ENCODE data around the gene PAGR1. TPM values are rescaled to one million over a fixed set of nuclear protein-coding genes. Genes with fewer than 3 reads are reported as not detected.

The PAGR1 gene
- total and polyA plus RNA-seq, 10 of the 15 experiments (the other 5 are each of a cell fraction or from before 2014, with no cell fraction given), result 1.1 to 57.7 (median 23.4) TPM

DNA sequence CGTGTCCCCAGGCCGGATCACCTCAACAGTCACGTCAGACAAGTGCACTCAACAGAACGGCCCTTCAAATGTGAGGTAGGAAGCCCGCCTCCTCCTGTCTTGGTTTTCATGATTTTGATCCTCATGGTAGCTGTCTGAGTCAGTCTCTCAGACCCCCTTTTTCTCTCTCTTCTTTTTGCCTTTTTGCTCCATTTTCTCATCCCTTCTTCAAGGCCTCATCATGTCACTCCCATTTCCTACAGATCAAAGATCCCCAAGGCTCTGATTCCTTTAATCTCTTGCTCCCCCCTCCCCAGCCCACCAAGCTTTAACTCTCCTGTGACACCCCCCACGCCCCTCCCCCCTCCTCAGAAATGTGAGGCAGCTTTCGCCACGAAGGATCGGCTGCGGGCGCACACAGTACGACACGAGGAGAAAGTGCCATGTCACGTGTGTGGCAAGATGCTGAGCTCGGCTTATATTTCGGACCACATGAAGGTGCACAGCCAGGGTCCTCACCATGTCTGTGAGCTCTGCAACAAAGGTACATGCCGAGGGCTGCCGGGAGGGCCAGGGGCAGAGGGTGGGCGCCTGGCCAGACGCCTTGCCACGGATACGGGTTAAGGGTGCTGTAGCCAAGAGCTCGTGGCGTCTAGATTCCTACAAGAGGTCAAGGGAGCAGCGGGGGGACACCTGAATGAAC lies 7.6 kb upstream of the PAGR1 start (continued):
- no peak for TF ChIP-seq ZNF384 (IDR thresholded peaks at IDR 0.05; ENCODE audit: borderline replicate concordance, low read depth, low read length)

DNA sequence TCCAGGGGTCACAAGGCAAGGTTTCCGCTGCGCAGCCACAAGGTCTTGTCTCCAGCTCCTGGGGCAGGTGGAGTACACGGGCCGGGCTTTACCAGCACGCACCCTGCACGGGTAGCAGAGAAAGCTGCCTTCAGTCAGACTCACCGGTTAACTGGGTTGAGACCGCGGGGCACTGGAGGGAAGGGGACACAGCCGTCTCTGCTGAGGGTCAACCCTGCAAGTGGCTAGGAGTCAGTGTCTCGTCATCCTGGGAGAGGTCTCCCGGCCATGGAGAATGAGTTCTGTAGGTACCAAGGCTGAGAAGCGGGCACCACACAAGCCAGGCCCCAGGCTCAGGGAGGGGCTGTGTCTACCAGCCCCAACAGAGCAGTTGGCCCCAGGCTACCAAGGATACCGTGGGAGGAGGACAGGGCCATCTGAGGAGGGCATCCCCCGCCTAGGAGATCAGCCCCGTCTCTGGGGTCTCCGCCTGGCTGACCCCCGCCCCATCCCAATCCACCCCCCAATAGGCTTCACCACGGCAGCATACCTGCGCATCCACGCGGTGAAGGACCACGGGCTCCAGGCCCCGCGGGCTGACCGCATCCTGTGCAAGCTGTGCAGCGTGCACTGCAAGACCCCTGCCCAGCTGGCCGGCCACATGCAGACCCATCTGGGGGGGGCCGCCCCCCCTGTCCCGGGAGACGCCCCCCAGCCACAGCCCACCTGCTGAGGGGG lies 6.8 kb upstream of the PAGR1 start:
- ATAC-seq (no peak), FAIRE-seq (no peak)

More for the DNA sequence above, 6.8 kb upstream of the PAGR1 start:
- CTCF ChIA-PET, result interaction anchor here (0.8 to 2.5 kb wide), 6 partner anchors 8 to 40 kb away, joined by 3 to 31 read pairs (median 7); partner anchors contain the start of gene MVP
- no TSS peak for BruUV-seq (replicated peaks)
- WGBS (ENCODE audit: insufficient coverage, insufficient replicate concordance, low lambda C conversion rate, missing lambda C conversion rate), result 80% methylated on average over 29 of the region's 31 CpGs
- Histone ChIP-seq H3K36me3 (ENCODE audit: control insufficient read depth in 2 of 2, insufficient read depth in 2 of 2, low read length in 1 of 2) (peaks cover 7 to 13% of the 10 kb centered on the region in 2 experiments; a peak in 2 of 4 replicates), H3K4me2 (ENCODE audit: control insufficient read depth, insufficient read depth) (peak overlapping the region; percentile 96), H3K9ac (ENCODE audit: control insufficient read depth, insufficient read depth, low read length) (peak overlapping the region; percentile 85; the same call in 1 of the 2 replicates), H3K79me2 (ENCODE audit: control insufficient read depth, insufficient read depth, low read length) (peaks cover 32% of the 10 kb centered on the region), H3K9me3 (replicated peaks; ENCODE audit: control insufficient read depth, insufficient read depth, low read length) (no peaks in the 10 kb centered on the region), H3K4me1 (ENCODE audit: control insufficient read depth, insufficient read depth, low read length) (peaks cover 26% of the 10 kb centered on the region), H4K20me1 (ENCODE audit: control insufficient read depth, insufficient read depth) (no peaks in the 10 kb centered on the region), H2AFZ (ENCODE audit: control insufficient read depth, low read depth, low read length) (no peak overlapping the region), H3K27ac (ENCODE audit: control insufficient read depth, insufficient read depth) (peak overlapping the region; percentile 86; the same call in 1 of the 2 replicates), H3K4me3 (peak overlapping the region; percentile 79; the same call in 1 of the 2 replicates), H3K27me3 (replicated peaks in 1 of 2; ENCODE audit: control insufficient read depth in 2 of 2, insufficient read depth in 2 of 2, low read length in 1 of 2) (no peaks in the 10 kb centered on the region)
- DNase-seq (ENCODE audit: low read depth, low spot score), result no peak
- intact Hi-C loops (cut with micrococcal nuclease; ENCODE audit: unreplicated experiment) (loop anchor here (5.0 kb wide), 1 partner anchor 107 kb away; no protein-coding TSS in a partner anchor), in situ Hi-C loops (cut with MboI) (no loop called here)
- TF ChIP-seq, protein P1, sequence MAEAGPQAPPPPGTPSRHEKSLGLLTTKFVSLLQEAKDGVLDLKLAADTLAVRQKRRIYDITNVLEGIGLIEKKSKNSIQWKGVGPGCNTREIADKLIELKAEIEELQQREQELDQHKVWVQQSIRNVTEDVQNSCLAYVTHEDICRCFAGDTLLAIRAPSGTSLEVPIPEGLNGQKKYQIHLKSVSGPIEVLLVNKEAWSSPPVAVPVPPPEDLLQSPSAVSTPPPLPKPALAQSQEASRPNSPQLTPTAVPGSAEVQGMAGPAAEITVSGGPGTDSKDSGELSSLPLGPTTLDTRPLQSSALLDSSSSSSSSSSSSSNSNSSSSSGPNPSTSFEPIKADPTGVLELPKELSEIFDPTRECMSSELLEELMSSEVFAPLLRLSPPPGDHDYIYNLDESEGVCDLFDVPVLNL (IDR thresholded peaks at IDR 0.05; ENCODE audit: low read depth, low read length), result no peak
- TF ChIP-seq NFYB (IDR thresholded peaks at IDR 0.05; ENCODE audit: insufficient read depth, low read depth, low read length) (no peak), POLR2AphosphoS2 (IDR thresholded peaks at IDR 0.05; ENCODE audit: low read depth, low read length) (0 out of 2 replicates have a peak, but pooled peaks have one; percentile 11), POLR2A (IDR thresholded peaks at IDR 0.05; ENCODE audit: low read depth, low read length) (peak; percentile 55)
- RAD21 ChIA-PET (ENCODE audit: unreplicated experiment), result interaction anchor here (0.6 to 2.4 kb wide), 3 partner anchors 12 to 118 kb away, joined by 3 to 19 read pairs (median 3); partner anchors contain the start of gene MVP
- SMC1A ChIA-PET (ENCODE audit: uncharacterized antibody, unreplicated experiment), result interaction anchor here (2.9 kb wide), 1 partner anchor 39 kb away, joined by 17 read pairs; no protein-coding TSS in a partner anchor
- POLR2A ChIA-PET, result interaction anchor here (0.8 to 4.0 kb wide), 7 partner anchors 9 to 66 kb away, joined by 3 to 40 read pairs (median 4); partner anchors contain the start of genes KIF22 and MVP
